ENCODE measurements around the gene MYOG. TPM values are rescaled to one million over a fixed set of nuclear protein-coding genes. Genes with fewer than 3 reads are reported as not detected.

MYOG gene
- polyA plus RNA-seq, 1 donor (not counting 4 experiments of a cell fraction or from before 2014, with no cell fraction given): not detected

GRCh38 chr1:203080456-203080855 lies 5.4 kb downstream of the MYOG start:
- Histone ChIP-seq H3K9me1 (ENCODE audit: control insufficient read depth, extremely low read depth, insufficient read depth, low read length) (no peaks in the 10 kb centered on the region), H3K9me3 (ENCODE audit: control insufficient read depth, low read depth, low read length) (no peaks in the 10 kb centered on the region), H2AFZ (ENCODE audit: control insufficient read depth, low read length) (no peak overlapping the region), H3K4me1 (ENCODE audit: control insufficient read depth, extremely low read depth, insufficient read depth, low read length) (no peaks in the 10 kb centered on the region), H3K4me3 (ENCODE audit: control insufficient read depth in 2 of 3, extremely low read depth in 1 of 3, insufficient read depth in 2 of 3, low read depth in 1 of 3, low read length in 3 of 3) (no peak overlapping the region), H3K27ac (ENCODE audit: control insufficient read depth, insufficient read depth, low read length) (no peak overlapping the region), H3K9ac (ENCODE audit: control insufficient read depth, extremely low read depth, insufficient read depth, low read length) (no peak overlapping the region), H3K79me2 (ENCODE audit: control insufficient read depth, insufficient read depth, low read length) (no peaks in the 10 kb centered on the region), H3K27me3 (ENCODE audit: control insufficient read depth, extremely low read depth, insufficient read depth, low read length) (peaks cover 39% of the 10 kb centered on the region), H4K20me1 (ENCODE audit: control insufficient read depth, extremely low read depth, insufficient read depth, low read length) (no peaks in the 10 kb centered on the region), H3K4me2 (ENCODE audit: control insufficient read depth, extremely low read depth, insufficient read depth, low read depth, low read length) (no peak overlapping the region), H3K36me3 (ENCODE audit: control insufficient read depth in 2 of 2, extremely low read depth in 1 of 2, insufficient read depth in 2 of 2, low read length in 2 of 2) (no peaks in the 10 kb centered on the region)
- TF ChIP-seq CTCF (optimal IDR thresholded peaks at IDR 0.05 in 1 of 3, IDR thresholded peaks at IDR 0.05 in 1 of 3, conservative IDR thresholded peaks at IDR 0.05 in 1 of 3; ENCODE audit: extremely low read depth in 1 of 3, insufficient read depth in 2 of 3, low read length in 3 of 3): no peak
- no peak for TF ChIP-seq EZH2 (IDR thresholded peaks at IDR 0.05; ENCODE audit: low read length)
- FAIRE-seq (no peak), DNase-seq (ENCODE audit: low read depth, low spot score) (no peak)
- dilution Hi-C loops (cut with MboI; ENCODE audit: extremely low pct_ligation_motif_present, low sequenced_read_pairs): no loop called here

- dilution Hi-C loops (cut with MboI; ENCODE audit: extremely low pct_ligation_motif_present, low sequenced_read_pairs): no loop called here
- no peak for DNase-seq (ENCODE audit: low read depth, low spot score)
- Histone ChIP-seq H3K9me1 (ENCODE audit: control insufficient read depth, extremely low read depth, insufficient read depth, low read length) (no peaks in the 10 kb centered on the region), H3K79me2 (ENCODE audit: control insufficient read depth, insufficient read depth, low read length) (no peaks in the 10 kb centered on the region), H2AFZ (ENCODE audit: control insufficient read depth, low read length) (no peak overlapping the region), H3K4me1 (ENCODE audit: control insufficient read depth, extremely low read depth, insufficient read depth, low read length) (no peaks in the 10 kb centered on the region), H3K27ac (ENCODE audit: control insufficient read depth, insufficient read depth, low read length) (no peak overlapping the region), H3K4me2 (ENCODE audit: control insufficient read depth, extremely low read depth, insufficient read depth, low read depth, low read length) (no peak overlapping the region), H3K36me3 (ENCODE audit: control insufficient read depth in 2 of 2, extremely low read depth in 1 of 2, insufficient read depth in 2 of 2, low read length in 2 of 2) (no peaks in the 10 kb centered on the region), H3K9me3 (ENCODE audit: control insufficient read depth, low read depth, low read length) (no peaks in the 10 kb centered on the region), H4K20me1 (ENCODE audit: control insufficient read depth, extremely low read depth, insufficient read depth, low read length) (no peaks in the 10 kb centered on the region), H3K9ac (ENCODE audit: control insufficient read depth, extremely low read depth, insufficient read depth, low read length) (no peak overlapping the region), H3K27me3 (ENCODE audit: control insufficient read depth, extremely low read depth, insufficient read depth, low read length) (peaks cover 57% of the 10 kb centered on the region), H3K4me3 (ENCODE audit: control insufficient read depth in 2 of 3, extremely low read depth in 1 of 3, insufficient read depth in 2 of 3, low read depth in 1 of 3, low read length in 3 of 3) (no peak overlapping the region)
- FAIRE-seq: no peak
- TF ChIP-seq EZH2 (IDR thresholded peaks at IDR 0.05; ENCODE audit: low read length) (no peak), CTCF (optimal IDR thresholded peaks at IDR 0.05 in 1 of 3, IDR thresholded peaks at IDR 0.05 in 1 of 3, conservative IDR thresholded peaks at IDR 0.05 in 1 of 3; ENCODE audit: extremely low read depth in 1 of 3, insufficient read depth in 2 of 3, low read length in 3 of 3) (no peak)
Observed at GRCh38 chr1:203078478-203078877, 7.3 kb downstream of the MYOG start.
